ENCODE results near the gene PRPF18. TPM values are rescaled to one million over a fixed set of nuclear protein-coding genes. Genes with fewer than 3 reads are reported as not detected.

PRPF18 gene
- total and polyA plus RNA-seq, 2 of the 4 experiments (the other 2 are of a cell fraction) = 10.0 to 16.9 TPM

DNA sequence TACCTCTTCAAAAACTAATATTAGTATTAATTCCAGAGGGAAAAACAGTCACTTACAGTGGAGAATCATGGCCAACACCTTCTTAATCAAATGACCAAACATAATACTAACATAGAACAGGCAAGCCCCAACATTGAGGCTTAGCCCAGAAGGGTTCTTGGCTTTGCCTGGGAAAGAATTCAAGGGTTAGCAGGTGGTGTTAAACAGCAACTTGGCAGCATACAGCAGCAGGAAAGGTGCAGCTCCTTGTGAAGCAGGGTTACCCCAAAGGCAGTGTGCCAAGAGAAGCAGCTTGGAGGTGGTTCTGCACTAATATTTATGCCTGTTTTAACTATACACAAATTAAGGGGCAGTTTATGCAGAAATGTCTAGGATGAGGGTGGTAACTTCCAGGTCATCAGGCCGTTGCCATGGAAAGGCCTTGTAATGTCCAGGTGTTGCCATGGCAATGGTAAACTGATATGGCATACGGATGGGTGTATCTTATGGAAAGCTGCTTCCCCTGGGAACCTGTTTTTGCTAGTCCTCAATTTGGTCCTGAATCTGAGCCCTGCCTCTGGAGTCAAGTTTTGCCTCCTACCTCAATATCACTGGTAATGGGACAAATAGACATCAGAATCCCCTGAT is 30.8 kb upstream of the PRPF18 start:
- ChIA-PET CTCF (interaction anchor here (0.6 kb wide), 1 partner anchor 248 kb away, joined by 4 read pairs; no protein-coding TSS in a partner anchor), POLR2A (ENCODE audit: unreplicated experiment) (no interaction called here)
- Histone ChIP-seq H3K9ac (ENCODE audit: low read depth, low read length) (no peak overlapping the region), H3K9me1 (ENCODE audit: insufficient read depth, low read length) (no peaks in the 10 kb centered on the region), H3K79me1 (ENCODE audit: low read depth in 1 of 2, low read length in 2 of 2) (no peaks in the 10 kb centered on the region), H4K5ac (ENCODE audit: low read depth, low read length) (no peak overlapping the region), H3K18ac (ENCODE audit: low read depth, low read length) (no peak overlapping the region), H2BK15ac (ENCODE audit: low read depth, low read length) (no peak overlapping the region), H3K4ac (ENCODE audit: low read depth, low read length) (no peak overlapping the region), H3K56ac (ENCODE audit: extremely low read depth, insufficient read depth, low read length) (no peak overlapping the region), H3K4me2 (ENCODE audit: low read depth, low read length) (no peak overlapping the region), H3K9me3 (ENCODE audit: control insufficient read depth, insufficient read depth, low read length) (no peaks in the 10 kb centered on the region; the same call in 1 of the 2 replicates), H2BK20ac (ENCODE audit: low read depth, low read length) (no peak overlapping the region), H4K91ac (ENCODE audit: insufficient read depth, low read depth, low read length) (no peak overlapping the region), H3K23ac (ENCODE audit: low read depth, low read length) (no peak overlapping the region), H2BK5ac (ENCODE audit: low read depth, low read length, poor library complexity, severe bottlenecking) (no peak overlapping the region), H3K27me3 (ENCODE audit: control insufficient read depth, insufficient read depth, low read length) (peaks cover 10% of the 10 kb centered on the region; the same call in 1 of the 2 replicates), H3K36me3 (ENCODE audit: control insufficient read depth, insufficient read depth, low read length) (no peaks in the 10 kb centered on the region), H2AK9ac (replicated peaks; ENCODE audit: low read depth, low read length, poor library complexity) (no peak overlapping the region), H3K4me1 (ENCODE audit: control insufficient read depth, insufficient read depth, low read length) (no peaks in the 10 kb centered on the region), H2BK120ac (ENCODE audit: low read depth, low read length) (no peak overlapping the region), H2AK5ac (ENCODE audit: low read depth, low read length) (no peak overlapping the region), H3K4me3 (ENCODE audit: insufficient read depth, low read depth, low read length) (no peak overlapping the region), H4K20me1 (ENCODE audit: insufficient read depth, low read length) (no peaks in the 10 kb centered on the region), H4K8ac (ENCODE audit: low read depth in 2 of 2, low read length in 2 of 2) (no peak overlapping the region), H3K14ac (replicated peaks; ENCODE audit: low read depth, low read length) (no peak overlapping the region), H3K27ac (ENCODE audit: insufficient read depth, low read length) (no peak overlapping the region), H2AFZ (replicated peaks; ENCODE audit: low read length, poor library complexity) (no peak overlapping the region)
- WGBS, 2 experiments (ENCODE audit: extremely low coverage in 2 of 2, insufficient read length in 1 of 2) = no CpG with 5 or more reads among the region's 2 CpGs
- in situ Hi-C loops (cut with MboI; ENCODE audit: low sequenced_read_pairs) (no loop called here), intact Hi-C loops (cut with micrococcal nuclease) (no loop called here), dilution Hi-C loops (cut with HindIII; ENCODE audit: low sequenced_read_pairs, unreplicated experiment) (no loop called here)
- ATAC-seq (ENCODE audit: low read depth) = no peak
- TF ChIP-seq, protein P1, sequence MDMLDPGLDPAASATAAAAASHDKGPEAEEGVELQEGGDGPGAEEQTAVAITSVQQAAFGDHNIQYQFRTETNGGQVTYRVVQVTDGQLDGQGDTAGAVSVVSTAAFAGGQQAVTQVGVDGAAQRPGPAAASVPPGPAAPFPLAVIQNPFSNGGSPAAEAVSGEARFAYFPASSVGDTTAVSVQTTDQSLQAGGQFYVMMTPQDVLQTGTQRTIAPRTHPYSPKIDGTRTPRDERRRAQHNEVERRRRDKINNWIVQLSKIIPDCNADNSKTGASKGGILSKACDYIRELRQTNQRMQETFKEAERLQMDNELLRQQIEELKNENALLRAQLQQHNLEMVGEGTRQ (IDR thresholded peaks at IDR 0.05; ENCODE audit: low read depth, low read length) = no peak
- TF ChIP-seq BHLHE40 (IDR thresholded peaks at IDR 0.05; ENCODE audit: low read depth, low read length) (no peak), MXI1 (IDR thresholded peaks at IDR 0.05; ENCODE audit: borderline replicate concordance, low read depth, low read length) (no peak)
- DNase-seq = no peak
- no TSS peak for BruUV-seq (replicated peaks)

All from IMR-90 (cell line).